ENCODE results near the gene RANGAP1.

DNA sequence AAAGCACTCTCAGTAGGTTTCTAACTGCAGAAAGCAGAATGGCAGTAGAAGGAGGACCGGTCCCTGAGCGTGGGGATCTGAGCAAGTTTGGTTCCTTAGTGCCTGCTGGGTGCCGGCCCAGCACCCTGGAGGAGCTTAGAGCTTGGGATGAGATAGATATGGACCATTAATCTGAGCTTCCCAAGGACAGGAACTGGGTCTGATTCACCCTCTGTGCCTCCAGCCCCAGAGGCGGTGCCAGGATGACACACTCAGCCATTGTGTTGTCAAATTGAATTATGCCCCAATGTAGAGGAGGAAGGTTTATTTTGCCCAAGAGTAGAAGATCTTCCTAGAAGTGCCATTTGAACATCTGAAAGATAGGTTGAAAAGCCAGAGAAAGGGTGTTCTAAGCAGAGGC lies 19.7 kb upstream of the RANGAP1 start:
- TF ChIP-seq POLR2A (IDR thresholded peaks at IDR 0.05), result no peak
- TF ChIP-seq, protein P1, sequence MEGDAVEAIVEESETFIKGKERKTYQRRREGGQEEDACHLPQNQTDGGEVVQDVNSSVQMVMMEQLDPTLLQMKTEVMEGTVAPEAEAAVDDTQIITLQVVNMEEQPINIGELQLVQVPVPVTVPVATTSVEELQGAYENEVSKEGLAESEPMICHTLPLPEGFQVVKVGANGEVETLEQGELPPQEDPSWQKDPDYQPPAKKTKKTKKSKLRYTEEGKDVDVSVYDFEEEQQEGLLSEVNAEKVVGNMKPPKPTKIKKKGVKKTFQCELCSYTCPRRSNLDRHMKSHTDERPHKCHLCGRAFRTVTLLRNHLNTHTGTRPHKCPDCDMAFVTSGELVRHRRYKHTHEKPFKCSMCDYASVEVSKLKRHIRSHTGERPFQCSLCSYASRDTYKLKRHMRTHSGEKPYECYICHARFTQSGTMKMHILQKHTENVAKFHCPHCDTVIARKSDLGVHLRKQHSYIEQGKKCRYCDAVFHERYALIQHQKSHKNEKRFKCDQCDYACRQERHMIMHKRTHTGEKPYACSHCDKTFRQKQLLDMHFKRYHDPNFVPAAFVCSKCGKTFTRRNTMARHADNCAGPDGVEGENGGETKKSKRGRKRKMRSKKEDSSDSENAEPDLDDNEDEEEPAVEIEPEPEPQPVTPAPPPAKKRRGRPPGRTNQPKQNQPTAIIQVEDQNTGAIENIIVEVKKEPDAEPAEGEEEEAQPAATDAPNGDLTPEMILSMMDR (IDR thresholded peaks at IDR 0.05), result no peak
